GM18519 (cell line): ENCODE results near the gene CORT.
A peak's percentile ranks its signal among the peaks of the same experiment; 100 is the strongest.
"Not testable (repeated sequence)": the region's sequence is repeated elsewhere in the genome, so short reads cannot be mapped to it uniquely, and the experiment has no call there.

Experiments
- ATAC-seq: cut with Tn5 transposase; IDR thresholded peaks from one replicate; pipeline ENCODE4 v1.9.1; 2021; ENCODE audit warnings: mild to moderate bottlenecking, moderate library complexity; ENCODE audit not compliant: unreplicated experiment, low FRiP score

The CORT gene

GRCh38 chr1:10437052-10437451 lies 12.8 kb upstream of the CORT start:
- ATAC-seq: no peak

- ATAC-seq: no peak
Observed at GRCh38 chr1:10438677-10439163, 11.1 kb upstream of the CORT start.

- ATAC-seq: no peak
Observed at GRCh38 chr1:10440305-10440704, 9.5 kb upstream of the CORT start.

DNA sequence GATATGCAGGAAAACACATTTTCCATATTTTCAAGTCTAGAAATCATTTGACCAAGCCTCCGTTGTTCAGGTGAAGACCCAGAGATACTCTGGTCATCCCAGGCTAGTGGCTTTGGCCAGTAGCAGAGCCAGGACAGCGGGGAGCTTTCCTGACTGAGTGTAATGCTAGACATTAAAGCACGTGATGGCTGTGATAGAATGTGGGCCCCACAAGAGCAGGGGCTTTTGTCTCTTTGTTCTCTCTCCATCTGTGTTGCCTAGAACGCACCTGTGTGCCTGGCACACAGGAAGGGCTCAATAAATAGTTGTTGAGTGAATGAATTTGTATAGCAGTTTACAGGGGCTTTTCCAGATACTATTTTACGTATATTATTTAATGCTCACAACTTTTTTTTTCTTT lies 9.0 kb upstream of the CORT start:
- no peak for ATAC-seq

GRCh38 chr1:10444248-10444647 lies 5.6 kb upstream of the CORT start:
- no peak for ATAC-seq

GRCh38 chr1:10444795-10445397 lies 4.9 kb upstream of the CORT start:
- ATAC-seq: no peak

DNA sequence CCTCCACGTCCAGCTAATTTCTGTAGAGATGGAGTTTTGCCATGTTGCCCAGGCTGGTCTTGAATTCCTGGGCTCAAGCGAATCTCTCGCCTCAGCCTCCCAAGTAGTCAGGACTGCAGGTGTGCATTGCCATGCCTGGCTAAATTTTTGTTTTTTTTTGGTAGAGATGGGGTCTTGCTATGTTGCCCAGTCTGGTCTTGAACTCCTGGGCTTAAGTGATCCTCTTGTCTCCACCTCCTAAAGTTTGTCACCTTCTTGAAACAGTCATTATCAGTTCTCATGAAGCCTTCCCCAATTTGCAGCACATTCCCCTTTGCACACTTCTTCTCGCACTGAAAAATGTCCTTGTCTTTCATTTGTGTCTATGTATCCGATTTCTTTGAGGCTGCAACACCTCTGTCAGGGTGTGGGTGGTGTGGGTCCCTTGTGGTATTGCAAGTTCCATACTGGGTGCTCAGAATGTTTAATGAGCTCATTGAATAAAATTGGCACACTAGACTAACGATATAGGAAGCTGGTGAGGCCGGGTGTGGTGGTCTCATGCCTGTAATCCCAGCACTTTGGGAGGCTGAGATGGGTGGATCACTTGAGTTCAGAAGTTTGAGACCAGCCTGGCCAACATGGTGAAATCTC lies 2.9 kb upstream of the CORT start:
- no peak for ATAC-seq

- no peak for ATAC-seq
Observed at GRCh38 chr1:10450156-10450814, 454 bp downstream of the CORT start.

DNA sequence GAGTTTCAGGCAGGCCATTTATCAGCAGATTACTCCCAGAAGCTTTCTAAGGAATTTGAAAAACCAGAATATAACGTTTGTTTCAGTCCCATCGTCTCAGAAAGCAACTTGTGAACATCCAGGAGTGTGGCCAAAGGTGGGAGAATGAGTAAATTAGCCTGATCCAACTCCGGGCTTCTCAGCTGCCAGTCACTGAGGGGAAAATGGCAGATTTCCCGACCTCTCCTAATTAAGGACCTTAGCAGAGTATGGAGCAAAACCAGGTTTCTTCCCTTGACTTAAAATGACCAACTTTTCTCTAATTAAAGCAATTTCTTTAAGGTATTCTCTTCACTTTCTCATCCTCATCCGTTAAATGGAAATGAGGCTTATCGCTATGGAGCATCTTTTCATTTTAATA lies 1.0 kb downstream of the CORT start:
- ATAC-seq: no peak

GRCh38 chr1:10451287-10451686 lies 1.5 kb downstream of the CORT start:
- ATAC-seq: no peak

GRCh38 chr1:10456048-10456447 lies 6.2 kb downstream of the CORT start:
- ATAC-seq: no peak

DNA sequence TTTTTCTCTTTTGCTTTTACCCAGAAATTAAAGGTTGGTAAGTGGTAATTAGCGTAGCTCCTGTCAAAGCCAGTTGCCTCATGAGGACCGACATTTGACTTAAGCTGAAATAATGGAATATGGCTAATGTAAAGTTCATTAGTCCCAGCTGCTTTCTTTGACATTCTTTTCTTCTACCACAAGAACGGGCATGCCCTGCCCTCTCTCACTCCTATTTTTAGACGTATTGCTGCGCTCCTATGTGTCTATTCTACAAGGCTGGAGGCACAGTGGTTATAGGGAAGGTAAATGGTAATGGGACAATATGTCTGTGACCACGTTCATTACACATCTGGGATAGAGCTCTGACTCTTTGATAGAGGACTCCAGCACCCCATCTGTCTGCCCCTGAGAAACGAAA lies 6.8 kb downstream of the CORT start:
- ATAC-seq: no peak

- ATAC-seq: not testable (repeated sequence)
Observed at GRCh38 chr1:10457462-10457861, 7.6 kb downstream of the CORT start.

GRCh38 chr1:10457875-10458274 lies 8.0 kb downstream of the CORT start:
- ATAC-seq: no peak

DNA sequence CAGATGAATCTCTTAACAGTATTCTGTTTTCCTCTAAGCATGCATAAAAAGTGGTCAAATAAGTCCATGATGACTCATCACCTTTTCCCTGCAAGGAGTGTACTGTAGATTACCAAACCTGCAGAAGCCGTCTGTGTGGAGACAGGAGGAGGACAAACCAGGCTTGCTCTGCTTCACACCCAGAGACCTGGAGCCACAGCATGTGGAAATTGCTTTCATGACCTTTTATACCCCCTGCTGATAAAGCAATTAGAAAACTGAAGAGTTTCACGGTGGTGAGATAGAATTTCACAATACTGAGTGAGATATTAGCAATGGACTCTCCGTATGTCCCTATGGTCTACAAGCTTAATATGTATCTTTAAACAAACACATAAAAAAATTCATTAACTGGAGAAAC lies 9.4 kb downstream of the CORT start:
- no peak for ATAC-seq

DNA sequence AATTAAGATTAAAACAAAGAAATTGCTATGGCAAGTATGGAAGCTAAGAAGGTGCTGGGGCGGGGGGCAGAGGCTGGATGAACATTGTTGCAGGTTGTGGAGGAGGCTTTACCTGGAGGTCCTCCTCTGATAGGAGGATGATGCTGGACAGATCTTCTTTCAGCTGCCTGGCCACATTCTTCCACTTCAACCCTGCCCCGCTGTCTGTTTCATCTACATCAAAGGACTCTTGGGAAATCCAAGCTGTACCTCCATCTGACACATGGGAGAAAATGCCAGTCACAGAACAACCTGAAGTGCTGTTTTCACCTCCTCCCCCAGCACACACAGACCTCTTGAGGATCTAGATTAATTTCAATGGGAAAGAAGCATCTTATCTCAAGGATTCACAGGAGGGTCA lies 17.2 kb downstream of the CORT start:
- no peak for ATAC-seq

- no peak for ATAC-seq
Observed at GRCh38 chr1:10470043-10470442, 20.2 kb downstream of the CORT start.

DNA sequence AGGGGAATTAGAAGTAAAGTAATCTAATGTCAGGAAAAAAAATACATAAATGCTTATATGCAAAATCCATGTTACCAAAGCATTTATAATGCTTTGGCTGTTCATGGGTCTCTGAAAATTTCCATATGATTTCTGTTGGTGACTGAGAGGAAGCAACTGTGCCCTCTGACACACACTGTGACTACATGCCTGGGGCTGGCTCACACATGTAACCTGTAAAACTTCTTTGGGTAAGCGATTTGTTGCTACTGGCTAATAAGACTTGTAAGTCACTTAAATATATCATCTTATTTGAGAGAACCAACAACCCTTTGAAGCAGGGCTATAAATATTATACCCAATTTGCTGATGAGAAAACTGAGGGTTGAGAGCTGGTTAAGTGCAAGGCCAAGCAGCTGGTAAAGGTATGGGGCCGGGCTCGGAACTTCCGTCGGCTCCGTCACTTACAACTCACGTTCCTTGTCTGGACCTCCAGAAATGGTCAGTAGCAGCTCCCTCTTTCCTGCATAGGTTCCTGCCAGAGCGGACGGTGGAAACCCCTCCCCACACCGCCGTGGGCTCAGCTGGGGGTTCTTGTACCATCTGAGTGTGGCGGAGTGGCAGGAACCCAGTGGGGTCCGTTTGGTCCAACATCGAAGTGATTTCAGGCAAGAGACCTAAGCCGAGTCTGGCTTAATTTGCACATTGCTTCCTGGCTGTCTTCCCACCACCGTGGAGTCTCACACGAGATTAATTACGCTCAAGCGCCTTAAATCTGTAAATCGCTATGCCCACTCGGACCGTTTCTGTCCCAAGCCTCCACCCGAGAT lies 21.8 kb downstream of the CORT start:
- ATAC-seq: no peak

- ATAC-seq: peak; percentile 72
Observed at GRCh38 chr1:10472220-10473144, 22.7 kb downstream of the CORT start, which contains the start of gene DFFA. Gene DFFA, minus strand, starts transcription at chr1:10472529. Its CDS starts 71 bp downstream, at chr1:10472458.
